HUES64 (cell line): ENCODE results near the gene DLG2.

Experiments used
- H3K27ac ChIP-seq: 2 replicates; pipeline ENCODE4 v1.7.0; 2013; ENCODE audit warnings: low read depth, low read length, inconsistent platforms
- H3K27me3 ChIP-seq: 2 replicates; pipeline ENCODE4 v1.6.1; 2013; ENCODE audit warnings: mild to moderate bottlenecking, low read length; ENCODE audit not compliant: insufficient read depth
- H3K36me3 ChIP-seq: 2 replicates; pipeline ENCODE4 v1.6.1; 2013; ENCODE audit warnings: mild to moderate bottlenecking, low read length; ENCODE audit not compliant: insufficient read depth
- H3K4me1 ChIP-seq: 2 replicates; pipeline ENCODE4 v1.6.1; 2013; ENCODE audit warnings: mild to moderate bottlenecking, low read length, moderate library complexity; ENCODE audit not compliant: insufficient read depth
- H3K4me3 ChIP-seq: 2 replicates; pipeline ENCODE4 v1.5.1; 2013; ENCODE audit warnings: mild to moderate bottlenecking, low read length, moderate library complexity
- H3K9ac ChIP-seq: 2 replicates; pipeline ENCODE4 v1.6.1; 2013; ENCODE audit warnings: mild to moderate bottlenecking, low read depth, low read length
- H3K9me3 ChIP-seq: 2 replicates; pipeline ENCODE4 v1.6.1; 2013; ENCODE audit warnings: low read depth, low read length; ENCODE audit not compliant: insufficient read depth
- WGBS: fragments of 150-250, 120-280 bp; methylation state at CpG from one replicate; pipeline ENCODE4 v1.1.7; 2013; ENCODE audit warnings: missing lambda C conversion rate; 5-methylcytosine and 5-hydroxymethylcytosine counted together

DLG2 gene

DNA sequence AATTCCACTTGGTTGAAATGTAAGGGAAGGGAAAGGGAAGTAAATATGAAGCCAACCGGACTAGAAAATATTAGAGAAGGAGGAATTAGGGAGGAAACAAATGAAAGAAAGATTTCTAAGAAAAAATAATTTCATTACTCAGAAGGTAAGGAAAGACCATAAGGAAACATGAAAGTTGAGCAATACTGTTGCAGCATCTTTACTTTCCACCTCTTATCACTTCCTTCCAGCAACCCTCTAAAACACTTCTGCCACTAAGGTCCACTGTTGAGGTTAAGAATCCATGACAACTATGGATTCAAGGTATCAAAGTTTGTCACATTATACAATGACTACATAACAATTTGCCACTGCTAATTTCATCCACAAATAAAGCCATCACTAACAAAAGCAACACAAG lies 308.6 kb downstream of the DLG2 start:
- no peaks in the 10 kb centered on the region for H3K9me3 ChIP-seq
- no peak overlapping the region for H3K27ac ChIP-seq
- H3K27me3 ChIP-seq, result no peaks in the 10 kb centered on the region
- 93% methylated on average over 1 of the region's 1 CpG for WGBS
- H3K4me1 ChIP-seq, result peaks cover 3% of the 10 kb centered on the region
- no peak overlapping the region for H3K9ac ChIP-seq
- H3K36me3 ChIP-seq, result no peaks in the 10 kb centered on the region
- H3K4me3 ChIP-seq, result no peak overlapping the region

DNA sequence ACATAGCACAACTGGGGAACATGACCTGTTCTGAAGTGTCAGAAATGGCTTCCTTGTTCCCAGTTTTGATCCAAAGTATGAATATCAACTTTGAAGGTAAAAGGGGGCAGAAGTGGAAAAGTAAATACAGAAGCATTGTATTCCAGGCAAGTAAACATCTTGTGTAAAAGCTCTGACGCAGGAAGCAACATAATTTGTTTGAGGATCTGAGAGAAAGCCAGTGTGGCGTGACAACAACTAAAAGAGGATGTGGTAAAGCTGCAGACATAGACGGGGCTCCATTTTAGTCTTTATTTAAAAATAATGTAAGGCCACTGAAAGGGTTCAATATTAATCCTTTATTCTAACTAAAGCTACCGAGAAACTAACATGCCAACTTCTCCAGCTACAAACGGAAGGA lies 310.2 kb downstream of the DLG2 start:
- no peaks in the 10 kb centered on the region for H3K36me3 ChIP-seq
- H3K9me3 ChIP-seq, result no peaks in the 10 kb centered on the region
- no peak overlapping the region for H3K4me3 ChIP-seq
- H3K27me3 ChIP-seq, result no peaks in the 10 kb centered on the region
- no peak overlapping the region for H3K9ac ChIP-seq
- 95% methylated on average over 5 of the region's 5 CpGs for WGBS
- H3K27ac ChIP-seq, result no peak overlapping the region
- H3K4me1 ChIP-seq, result peaks cover 8% of the 10 kb centered on the region

DNA sequence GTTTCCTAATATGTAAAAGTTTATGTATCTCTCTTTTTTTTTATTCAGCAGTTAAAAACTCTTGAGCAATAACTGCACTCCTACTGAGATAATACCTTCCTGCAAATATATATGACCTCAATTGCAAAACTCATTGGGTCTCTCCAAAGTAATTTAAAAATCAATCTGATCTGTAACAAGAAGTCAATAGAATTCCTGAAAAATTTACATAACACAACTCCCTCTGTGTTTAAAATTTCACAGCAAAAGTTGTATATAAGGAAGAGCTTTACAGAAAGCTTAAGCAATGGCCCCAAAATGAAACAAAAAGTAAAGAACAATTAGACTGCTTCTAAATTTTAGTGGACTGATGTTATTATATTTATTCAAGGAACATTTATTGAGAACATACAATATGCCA lies 313.4 kb downstream of the DLG2 start:
- H3K36me3 ChIP-seq, result no peaks in the 10 kb centered on the region
- H3K27me3 ChIP-seq, result no peaks in the 10 kb centered on the region
- H3K9me3 ChIP-seq, result no peaks in the 10 kb centered on the region
- no peak overlapping the region for H3K27ac ChIP-seq
- H3K4me3 ChIP-seq, result no peak overlapping the region
- H3K4me1 ChIP-seq, result peaks cover 8% of the 10 kb centered on the region
- H3K9ac ChIP-seq, result no peak overlapping the region

DNA sequence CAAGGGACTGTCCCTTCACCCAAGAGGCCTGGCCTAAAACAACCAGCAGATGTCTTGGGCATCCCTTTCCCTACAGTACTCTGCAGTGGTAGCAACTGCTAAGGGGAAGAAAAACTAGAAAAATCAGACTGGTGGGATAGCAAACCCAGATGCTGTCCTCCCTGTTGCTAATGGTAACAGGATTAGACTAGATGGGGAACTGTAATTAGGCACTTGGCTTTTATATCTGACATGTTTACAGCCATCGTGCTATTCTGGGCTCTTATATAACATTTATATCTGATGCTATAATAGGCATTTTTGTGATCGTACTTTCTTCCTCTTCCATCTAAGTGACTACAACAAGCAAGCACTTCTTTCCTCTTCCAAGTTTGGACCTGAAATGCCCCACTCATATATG lies 316.7 kb downstream of the DLG2 start:
- WGBS, result no CpG with 5 or more reads among the region's 2 CpGs
- no peaks in the 10 kb centered on the region for H3K27me3 ChIP-seq
- no peak overlapping the region for H3K27ac ChIP-seq

DNA sequence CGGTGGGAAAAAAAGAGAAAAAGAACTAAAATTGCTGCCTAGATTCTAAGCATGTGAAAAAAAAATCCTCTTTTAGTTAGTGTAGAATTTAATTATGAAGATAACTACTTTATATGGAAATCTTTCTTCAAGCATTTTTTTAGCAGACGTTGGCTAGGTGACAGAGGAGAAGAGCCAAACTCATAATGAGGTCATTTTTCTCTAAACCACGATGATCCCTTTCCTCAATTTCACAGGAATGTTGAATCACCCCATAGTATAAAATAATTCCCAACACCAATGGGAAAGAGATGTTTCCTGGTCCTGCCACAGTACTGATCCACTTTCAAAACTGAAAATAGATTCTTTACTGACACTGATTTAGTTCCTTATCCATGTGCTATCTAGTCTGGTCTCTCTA lies 319.8 kb downstream of the DLG2 start:
- Histone ChIP-seq H3K36me3 (no peaks in the 10 kb centered on the region), H3K4me3 (no peak overlapping the region), H3K27ac (no peak overlapping the region), H3K9me3 (no peaks in the 10 kb centered on the region), H3K27me3 (no peaks in the 10 kb centered on the region), H3K4me1 (peaks cover 3% of the 10 kb centered on the region; the same call in 1 of the 2 replicates), H3K9ac (no peak overlapping the region)
- WGBS, result 93% methylated on average over 2 of the region's 3 CpGs

More for the DNA sequence above, 316.7 kb downstream of the DLG2 start:
- Histone ChIP-seq H3K36me3 (no peaks in the 10 kb centered on the region), H3K4me1 (peaks cover 10% of the 10 kb centered on the region), H3K9ac (no peak overlapping the region), H3K9me3 (no peaks in the 10 kb centered on the region), H3K4me3 (no peak overlapping the region)

DNA sequence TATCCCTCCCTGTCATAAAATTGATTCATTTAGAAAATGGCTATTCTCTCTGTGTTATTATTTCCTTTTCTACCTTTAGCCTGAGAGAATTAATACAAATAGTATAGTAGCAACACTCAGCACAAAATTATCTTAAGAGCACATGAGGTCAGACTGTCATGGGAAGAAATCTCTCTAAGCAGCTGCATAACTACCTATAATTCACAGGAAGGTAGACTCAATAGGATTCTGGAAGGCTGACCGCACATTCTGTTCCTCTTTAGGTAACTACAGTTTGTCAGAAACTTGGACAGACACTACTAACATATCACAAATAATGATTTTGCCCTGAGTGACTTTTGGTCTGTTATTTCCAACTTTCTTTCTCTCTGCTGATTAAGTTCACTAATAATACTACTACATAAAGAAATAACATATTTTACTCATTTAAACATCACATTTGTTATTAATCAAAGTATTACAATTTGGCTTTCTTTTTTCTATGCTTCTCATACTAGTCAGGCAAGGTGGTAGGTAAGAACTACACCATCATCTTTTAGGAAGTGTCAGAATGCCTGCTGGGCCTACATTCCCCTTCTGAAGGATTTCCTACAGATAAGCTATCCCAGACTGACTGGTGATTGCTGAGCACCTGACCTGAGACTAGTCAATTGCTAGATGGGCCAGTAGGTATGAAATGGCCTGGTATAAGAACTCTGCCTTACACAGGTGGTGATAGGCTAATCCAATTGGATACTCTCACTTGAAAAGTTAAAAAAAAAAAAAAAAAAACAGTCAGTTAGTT lies 325.1 kb downstream of the DLG2 start:
- no peak overlapping the region for H3K27ac ChIP-seq
- WGBS, result 96% methylated on average over 1 of the region's 1 CpG
- H3K9me3 ChIP-seq, result no peaks in the 10 kb centered on the region
- H3K27me3 ChIP-seq, result no peaks in the 10 kb centered on the region
- H3K9ac ChIP-seq, result no peak overlapping the region
- no peaks in the 10 kb centered on the region for H3K36me3 ChIP-seq
- H3K4me1 ChIP-seq, result peaks cover 3% of the 10 kb centered on the region; the same call in 1 of the 2 replicates
- H3K4me3 ChIP-seq, result no peak overlapping the region

DNA sequence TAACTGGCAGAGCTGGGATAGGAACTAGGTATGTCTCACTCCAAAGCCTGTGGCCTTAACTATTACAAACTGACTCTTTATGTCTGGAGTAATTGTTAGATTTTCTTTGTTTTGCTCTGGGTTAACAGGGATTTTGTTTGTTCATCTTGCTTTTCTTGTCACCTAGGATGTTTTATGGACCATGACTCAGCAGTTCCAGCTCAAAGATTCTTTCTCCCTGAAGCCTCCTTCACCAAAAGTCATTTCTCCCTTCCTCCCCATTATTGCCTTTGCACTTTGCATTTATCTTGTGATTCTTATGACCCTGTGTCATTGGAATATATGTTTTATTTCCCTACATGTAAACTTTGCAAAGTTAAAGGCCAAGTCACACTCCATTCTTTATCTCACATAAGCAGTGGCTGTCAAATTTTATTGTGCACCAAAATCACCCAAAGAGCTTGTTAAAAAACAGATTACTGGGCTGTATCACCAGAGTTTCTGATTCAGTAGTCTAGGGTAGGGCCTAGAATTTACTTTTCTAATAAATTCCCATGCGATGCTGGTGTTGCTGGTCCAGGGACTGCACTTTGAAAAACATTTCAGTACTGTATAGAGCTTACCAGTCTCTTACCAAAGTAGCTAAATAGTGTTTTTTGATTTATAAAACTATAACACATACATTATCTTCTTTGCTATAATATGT lies 327.7 kb downstream of the DLG2 start:
- no peaks in the 10 kb centered on the region for H3K27me3 ChIP-seq
- H3K9ac ChIP-seq, result no peak overlapping the region
- H3K27ac ChIP-seq, result no peak overlapping the region
- no peak overlapping the region for H3K4me3 ChIP-seq
- WGBS, result 100% methylated on average over 1 of the region's 1 CpG
- no peaks in the 10 kb centered on the region for H3K4me1 ChIP-seq
- H3K9me3 ChIP-seq, result no peaks in the 10 kb centered on the region
- H3K36me3 ChIP-seq, result no peaks in the 10 kb centered on the region

DNA sequence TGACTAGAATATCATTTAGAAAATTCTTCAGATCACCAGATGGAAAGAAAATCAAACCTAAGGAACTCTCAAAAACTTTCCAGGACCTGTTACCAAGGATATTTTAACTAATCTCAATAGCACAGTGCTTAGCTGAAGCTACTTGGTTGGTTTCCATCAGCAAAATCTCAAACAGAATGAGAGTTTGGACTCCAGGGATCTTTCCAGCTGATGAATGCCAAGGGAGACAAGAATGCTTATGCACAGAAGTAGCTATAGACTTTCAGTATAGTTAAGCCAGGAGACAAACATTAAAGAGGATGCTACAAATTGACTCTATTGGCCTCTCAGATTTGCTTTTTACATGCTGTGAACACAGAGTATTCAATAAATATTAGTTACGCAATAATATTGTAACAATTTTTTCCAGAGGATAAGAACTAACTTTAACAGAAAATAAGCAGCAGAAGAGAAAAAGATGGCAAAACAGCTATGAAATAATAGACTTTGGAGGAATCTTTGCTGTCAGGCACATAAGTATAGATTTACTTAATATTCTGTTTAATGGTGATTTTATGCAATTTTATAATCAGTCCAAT lies 331.4 kb downstream of the DLG2 start:
- Histone ChIP-seq H3K9me3 (no peaks in the 10 kb centered on the region), H3K36me3 (no peaks in the 10 kb centered on the region), H3K27me3 (no peaks in the 10 kb centered on the region), H3K4me1 (no peaks in the 10 kb centered on the region), H3K9ac (no peak overlapping the region), H3K4me3 (no peak overlapping the region), H3K27ac (no peak overlapping the region)
- no CpG with 5 or more reads among the region's 1 CpG for WGBS

DNA sequence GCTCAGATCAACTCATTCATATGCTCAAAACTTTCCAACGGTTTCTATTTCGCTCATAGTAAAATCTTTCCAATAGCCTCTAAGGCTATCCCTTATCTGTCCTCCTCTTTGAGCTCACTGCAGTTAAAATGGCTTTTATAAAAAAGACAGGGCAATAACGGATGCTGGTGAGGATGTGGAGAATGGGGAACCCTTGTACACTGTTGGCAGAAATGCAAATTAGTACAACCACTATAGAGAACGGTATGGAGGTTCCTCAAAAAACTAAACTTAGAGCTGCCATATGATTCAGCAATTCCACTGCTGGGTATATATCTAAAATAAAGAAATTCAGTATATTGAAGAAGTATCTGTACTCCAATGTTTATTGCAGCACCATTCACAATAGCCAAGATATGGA lies 345.6 kb downstream of the DLG2 start:
- no peak overlapping the region for H3K4me3 ChIP-seq
- peaks cover 9% of the 10 kb centered on the region; the same call in 1 of the 2 replicates for H3K4me1 ChIP-seq
- H3K27ac ChIP-seq, result no peak overlapping the region
- H3K27me3 ChIP-seq, result no peaks in the 10 kb centered on the region
- no peaks in the 10 kb centered on the region for H3K9me3 ChIP-seq
- H3K36me3 ChIP-seq, result no peaks in the 10 kb centered on the region
- H3K9ac ChIP-seq, result no peak overlapping the region
- 95% methylated on average over 3 of the region's 4 CpGs for whole genome bisulfite sequencing

DNA sequence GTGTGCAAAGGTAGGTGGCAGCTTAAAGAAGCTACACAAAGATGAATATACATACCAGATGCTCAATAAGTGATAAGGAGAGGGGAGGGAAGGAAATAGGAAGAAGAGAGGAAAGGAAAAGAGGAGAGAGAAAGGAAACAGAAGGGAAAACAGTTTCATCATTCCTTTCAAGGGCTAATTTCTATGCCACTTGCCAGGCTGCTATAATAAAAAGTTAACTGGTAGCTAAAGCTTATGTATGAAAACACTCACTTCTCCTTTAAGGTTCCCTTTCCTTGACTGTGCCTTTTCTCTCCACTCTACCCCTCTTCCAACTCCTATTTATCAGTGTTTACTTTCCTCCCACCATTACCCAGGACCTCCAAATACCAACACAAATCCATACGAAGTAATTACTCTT lies 347.9 kb downstream of the DLG2 start:
- Histone ChIP-seq H3K36me3 (no peaks in the 10 kb centered on the region), H3K9me3 (0 out of 2 replicates have a peak, but pooled peaks cover 3% of the 10 kb centered on the region), H3K27ac (no peak overlapping the region), H3K27me3 (no peaks in the 10 kb centered on the region), H3K4me3 (no peak overlapping the region), H3K9ac (no peak overlapping the region), H3K4me1 (peaks cover 9% of the 10 kb centered on the region; the same call in 1 of the 2 replicates)
- 66% methylated on average over 1 of the region's 1 CpG for WGBS

DNA sequence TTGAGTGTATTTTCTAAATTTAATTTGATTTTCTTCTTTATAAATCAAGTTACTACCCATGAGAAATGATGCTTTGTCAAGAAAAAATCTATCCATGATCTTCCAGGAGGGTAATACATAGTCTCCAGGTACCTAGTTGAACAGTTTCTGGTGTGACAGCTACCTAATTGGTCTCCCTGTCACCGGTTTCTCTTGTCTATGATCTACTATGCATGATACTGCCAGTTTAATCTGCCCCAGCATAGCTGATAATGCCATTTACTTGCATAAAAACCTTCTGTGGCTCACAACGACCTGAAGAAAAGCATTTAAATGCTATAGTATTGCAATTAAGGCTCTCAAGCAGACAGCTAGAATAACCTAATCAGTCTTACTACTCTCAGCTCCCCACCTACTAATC lies 349.5 kb downstream of the DLG2 start:
- H3K4me1 ChIP-seq, result peaks cover 9% of the 10 kb centered on the region; the same call in 1 of the 2 replicates
- 74% methylated on average over 2 of the region's 2 CpGs for WGBS
- no peak overlapping the region for H3K27ac ChIP-seq
- H3K9ac ChIP-seq, result no peak overlapping the region
- H3K4me3 ChIP-seq, result no peak overlapping the region
- H3K27me3 ChIP-seq, result no peaks in the 10 kb centered on the region
- H3K36me3 ChIP-seq, result no peaks in the 10 kb centered on the region
- H3K9me3 ChIP-seq, result 0 out of 2 replicates have a peak, but pooled peaks cover 3% of the 10 kb centered on the region
